PC-3 (cell line): ENCODE measurements around the gene REG1B. TPM values are rescaled to one million over a fixed set of nuclear protein-coding genes. Genes with fewer than 3 reads are reported as not detected.

Source experiments
- ATAC-seq: fragments of 200-7000 bp; cut with Tn5 transposase; 2 replicates; pipeline ENCODE4 v1.9.1; 2020; ENCODE audit warnings: mild to moderate bottlenecking, moderate library complexity
- BruUV-seq: library from RNA; stranded (reverse); fragments of 400-500 nt; replicated peaks from 2 replicates; lab custom pipeline; 2021; lab: Mats Ljungman, UMichigan
- CTCF ChIA-PET: fragments of 300-600 bp; sonication (Branson Sonifier 250); formaldehyde crosslinking; loops from one replicate; lab custom pipeline; 2022; ENCODE audit warnings: antibody characterized with exemption; lab: Charles Lee
- POLR2A ChIA-PET: fragments of 300-600 bp; sonication (Branson Sonifier 250); formaldehyde crosslinking; loops from one replicate; lab custom pipeline; 2022; ENCODE audit warnings: antibody characterized with exemption; ENCODE audit not compliant: unreplicated experiment; lab: Charles Lee
- DNase-seq: peaks from one replicate; pipeline ENCODE4 v3.0.0-alpha.2; 2015
- H2AFZ ChIP-seq: fragments of 300-600 bp; sonication (generic); 2 replicates; pipeline ENCODE4 v1.6.0; 2016; ENCODE audit warnings: antibody characterized with exemption, low read length
- H3F3A ChIP-seq: fragments of 300-600 bp; sonication (generic); one replicate; pipeline ENCODE4 v1.6.0; 2017; ENCODE audit warnings: antibody characterized with exemption, low read length, control low read depth, mild to moderate bottlenecking; ENCODE audit not compliant: unreplicated experiment
- H3K27ac ChIP-seq: fragments of 300-600 bp; sonication (generic); 2 replicates; pipeline ENCODE4 v1.5.1; 2016; ENCODE audit warnings: mild to moderate bottlenecking, low read length
- H3K27me3 ChIP-seq: fragments of 300-600 bp; sonication (generic); 2 replicates; pipeline ENCODE4 v1.6.1; 2016; ENCODE audit warnings: low read length, mixed read lengths
- H3K36me3 ChIP-seq: fragments of 300-600 bp; sonication (generic); 2 replicates; pipeline ENCODE4 v1.6.1; 2016; ENCODE audit warnings: low read depth, mixed run types, low read length, mixed read lengths
- H3K4me1 ChIP-seq: fragments of 300-600 bp; sonication (generic); 2 replicates; pipeline ENCODE4 v1.5.1; 2016; ENCODE audit warnings: low read length; ENCODE audit not compliant: insufficient read depth
- H3K4me2 ChIP-seq: fragments of 300-600 bp; sonication (generic); 2 replicates; pipeline ENCODE4 v1.6.0; 2016; ENCODE audit warnings: low read length
- H3K4me3 ChIP-seq: fragments of 300-600 bp; sonication (generic); 2 replicates; pipeline ENCODE4 v1.5.1; 2016; ENCODE audit warnings: mild to moderate bottlenecking, low read length, mixed read lengths
- H3K79me2 ChIP-seq: fragments of 300-600 bp; sonication (generic); 2 replicates; pipeline ENCODE4 v1.6.1; 2017; ENCODE audit warnings: low read length, mixed read lengths
- H3K9ac ChIP-seq: fragments of 300-600 bp; sonication (generic); 2 replicates; pipeline ENCODE4 v1.6.0; 2016; ENCODE audit warnings: mild to moderate bottlenecking, low read length
- H3K9me2 ChIP-seq: fragments of 300-600 bp; sonication (generic); replicated peaks from 2 replicates; pipeline ENCODE4 v1.6.1; 2016; ENCODE audit warnings: mixed run types, low read length, mixed read lengths
- H3K9me3 ChIP-seq: fragments of 300-600 bp; sonication (generic); 2 replicates; pipeline ENCODE4 v1.6.1; 2016; ENCODE audit warnings: low read length, mixed read lengths
- H4K20me1 ChIP-seq: fragments of 300-600 bp; sonication (generic); 2 replicates; pipeline ENCODE4 v1.6.1; 2016; ENCODE audit warnings: low read length, mixed read lengths
- CTCF ChIP-seq: fragments of 300-600 bp; sonication (generic); conservative IDR thresholded peaks from 2 replicates; pipeline ENCODE4 v1.5.1; 2017; ENCODE audit warnings: antibody characterized with exemption, low read depth, mild to moderate bottlenecking, low read length
- EZH2 ChIP-seq: fragments of 300-600 bp; sonication (generic); IDR thresholded peaks from one replicate; pipeline ENCODE4 v1.6.1; 2017; ENCODE audit warnings: antibody characterized with exemption, mild to moderate bottlenecking, low read length; ENCODE audit not compliant: unreplicated experiment
- EZH2phosphoT487 ChIP-seq: fragments of 300-600 bp; sonication (generic); IDR thresholded peaks from 2 replicates; pipeline ENCODE4 v1.6.1; 2018; ENCODE audit warnings: mild to moderate bottlenecking, antibody characterized with exemption, low read length, borderline replicate concordance
- intact Hi-C: fragments of 100-400 bp; cut with micrococcal nuclease; formaldehyde crosslinking; loops from 2 replicates; pipeline ENCODE4 v1.9.0; 2023
- total RNA-seq: library from RNA; depleted of rRNA; stranded (reverse); fragments of >200 nt; gene quantifications from 2 replicates; pipeline ENCODE4 v1.2.3, GENCODE V29; 2014

The REG1B gene
- total RNA-seq, 1 experiment from 2014 or later: not detected

GRCh38 chr2:79101024-79101423 is 13.2 kb upstream of the REG1B start:
- ATAC-seq (no peak), DNase-seq (no peak)
- Histone ChIP-seq H4K20me1 (no peaks in the 10 kb centered on the region), H3K9me2 (no peaks in the 10 kb centered on the region), H3K9me3 (0 out of 2 replicates have a peak, but pooled peaks cover 5% of the 10 kb centered on the region), H3K4me1 (no peaks in the 10 kb centered on the region), H3K36me3 (no peaks in the 10 kb centered on the region), H3K27ac (no peak overlapping the region), H3K9ac (no peak overlapping the region), H3K4me2 (no peak overlapping the region), H3K27me3 (no peaks in the 10 kb centered on the region), H3K4me3 (no peak overlapping the region), H3K79me2 (no peaks in the 10 kb centered on the region), H3F3A (no peaks in the 10 kb centered on the region), H2AFZ (no peak overlapping the region)
- TF ChIP-seq EZH2phosphoT487 (no peak), EZH2 (no peak)
- CTCF ChIA-PET: no interaction called here
- POLR2A ChIA-PET: no interaction called here
- no TSS peak for BruUV-seq
- intact Hi-C loops: no loop called here

- Histone ChIP-seq H3K4me3 (no peak overlapping the region), H3K4me1 (no peaks in the 10 kb centered on the region), H3K27me3 (no peaks in the 10 kb centered on the region), H3K79me2 (no peaks in the 10 kb centered on the region), H4K20me1 (no peaks in the 10 kb centered on the region), H3K4me2 (no peak overlapping the region), H3K27ac (no peak overlapping the region), H3K9ac (no peak overlapping the region), H3K36me3 (no peaks in the 10 kb centered on the region), H3F3A (no peaks in the 10 kb centered on the region), H2AFZ (no peak overlapping the region), H3K9me2 (no peaks in the 10 kb centered on the region), H3K9me3 (0 out of 2 replicates have a peak, but pooled peaks cover 5% of the 10 kb centered on the region)
- ATAC-seq: no peak
- intact Hi-C loops: no loop called here
- ChIA-PET POLR2A (no interaction called here), CTCF (no interaction called here)
- TF ChIP-seq CTCF (no peak), EZH2 (no peak), EZH2phosphoT487 (no peak)
- no TSS peak for BruUV-seq
- DNase-seq: no peak
Observed at GRCh38 chr2:79100285-79100684, 12.5 kb upstream of the REG1B start.

- intact Hi-C loops: no loop called here
- Histone ChIP-seq H3K27ac (no peak overlapping the region), H3K9ac (no peak overlapping the region), H4K20me1 (no peaks in the 10 kb centered on the region), H3K9me2 (no peaks in the 10 kb centered on the region), H3K4me2 (no peak overlapping the region), H3K27me3 (no peaks in the 10 kb centered on the region), H3K79me2 (no peaks in the 10 kb centered on the region), H3K36me3 (no peaks in the 10 kb centered on the region), H3K4me3 (no peak overlapping the region), H2AFZ (no peak overlapping the region), H3K9me3 (0 out of 2 replicates have a peak, but pooled peaks cover 5% of the 10 kb centered on the region), H3K4me1 (no peaks in the 10 kb centered on the region), H3F3A (no peaks in the 10 kb centered on the region)
- no TSS peak for BruUV-seq
- ATAC-seq (no peak), DNase-seq (no peak)
- ChIA-PET CTCF (no interaction called here), POLR2A (no interaction called here)
- no peak for TF ChIP-seq EZH2
- no peak for TF ChIP-seq CTCF
- no peak for TF ChIP-seq EZH2phosphoT487
Observed at GRCh38 chr2:79099140-79099686, 11.4 kb upstream of the REG1B start.
